GM12801 (cell line): ENCODE measurements around the gene UBE2D2.

ENCODE experiments used
- TF ChIP-seq, protein P1 (sequence below): IDR thresholded peaks from one replicate; pipeline ENCODE4 v1.5.1; 2011; ENCODE audit warnings: control low read depth; ENCODE audit not compliant: insufficient read length; ENCODE audit errors: extremely low read depth

Gene UBE2D2

DNA sequence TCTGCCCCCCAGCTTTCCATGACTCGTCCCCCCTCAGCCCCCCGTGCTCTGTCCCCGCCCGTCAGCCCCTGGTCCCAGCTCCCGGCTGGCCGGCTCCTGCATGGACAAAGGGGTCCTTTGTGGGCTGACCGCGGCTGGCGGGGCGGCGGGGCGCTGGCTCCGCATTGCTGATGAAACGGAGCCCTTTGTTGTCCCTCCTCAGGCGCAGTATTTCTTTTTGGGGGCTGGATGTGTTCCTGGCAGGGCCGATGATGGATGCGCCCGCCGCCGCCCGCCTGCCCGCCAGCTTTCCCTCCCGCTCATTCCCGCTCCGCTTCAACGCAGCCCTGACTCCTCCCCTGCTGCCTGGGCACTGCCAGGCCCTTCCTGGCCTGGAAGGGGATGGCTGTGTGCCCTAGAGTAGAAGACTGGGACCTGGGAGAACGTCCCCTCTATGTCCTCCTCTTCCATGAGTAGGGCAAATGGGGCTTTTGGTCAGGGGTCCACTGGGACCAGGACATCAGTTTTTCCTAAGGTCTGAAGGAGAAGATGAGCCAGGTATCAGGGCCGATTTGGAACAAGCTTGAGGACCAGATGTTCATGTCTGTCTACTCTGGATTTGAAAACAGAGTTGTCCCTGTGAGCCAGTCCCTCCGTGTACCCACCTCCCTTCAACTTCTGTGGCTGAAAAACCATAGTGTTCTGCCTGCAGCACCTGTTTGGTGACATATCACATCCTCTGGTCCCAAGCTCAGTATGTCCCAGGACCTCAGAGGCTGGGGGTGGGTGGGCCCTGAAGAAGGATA, 116.0 kb downstream of the UBE2D2 start:
- TF ChIP-seq, protein P1, sequence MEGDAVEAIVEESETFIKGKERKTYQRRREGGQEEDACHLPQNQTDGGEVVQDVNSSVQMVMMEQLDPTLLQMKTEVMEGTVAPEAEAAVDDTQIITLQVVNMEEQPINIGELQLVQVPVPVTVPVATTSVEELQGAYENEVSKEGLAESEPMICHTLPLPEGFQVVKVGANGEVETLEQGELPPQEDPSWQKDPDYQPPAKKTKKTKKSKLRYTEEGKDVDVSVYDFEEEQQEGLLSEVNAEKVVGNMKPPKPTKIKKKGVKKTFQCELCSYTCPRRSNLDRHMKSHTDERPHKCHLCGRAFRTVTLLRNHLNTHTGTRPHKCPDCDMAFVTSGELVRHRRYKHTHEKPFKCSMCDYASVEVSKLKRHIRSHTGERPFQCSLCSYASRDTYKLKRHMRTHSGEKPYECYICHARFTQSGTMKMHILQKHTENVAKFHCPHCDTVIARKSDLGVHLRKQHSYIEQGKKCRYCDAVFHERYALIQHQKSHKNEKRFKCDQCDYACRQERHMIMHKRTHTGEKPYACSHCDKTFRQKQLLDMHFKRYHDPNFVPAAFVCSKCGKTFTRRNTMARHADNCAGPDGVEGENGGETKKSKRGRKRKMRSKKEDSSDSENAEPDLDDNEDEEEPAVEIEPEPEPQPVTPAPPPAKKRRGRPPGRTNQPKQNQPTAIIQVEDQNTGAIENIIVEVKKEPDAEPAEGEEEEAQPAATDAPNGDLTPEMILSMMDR = no peak
